SK-N-SH (cell line): ENCODE measurements around the gene ISY1.

Experiments
- CHD2 ChIP-seq: fragments of 150-350 bp; IDR thresholded peaks from 2 replicates; pipeline ENCODE4 v1.6.1; 2018; ENCODE audit warnings: low read length; ENCODE audit not compliant: partially characterized antibody
- CTCF ChIP-seq: fragments of 200-600 bp; sonication (generic); IDR thresholded peaks from 2 replicates; pipeline ENCODE4 v1.6.1; 2017; ENCODE audit warnings: antibody characterized with exemption, mild to moderate bottlenecking, moderate library complexity
- EZH2phosphoT487 ChIP-seq: fragments of 200-600 bp; sonication (generic); IDR thresholded peaks from 2 replicates; pipeline ENCODE4 v1.6.1; 2017; ENCODE audit warnings: low read depth, mixed run types, mild to moderate bottlenecking, antibody characterized with exemption, moderate library complexity, borderline replicate concordance
- MAX ChIP-seq: IDR thresholded peaks from 2 replicates; pipeline ENCODE4 v1.4.0; 2012; ENCODE audit warnings: low read depth
- MXI1 ChIP-seq: IDR thresholded peaks from 2 replicates; pipeline ENCODE4 v1.6.1; 2012; ENCODE audit warnings: mild to moderate bottlenecking, low read depth, low read length, improper control_type of control experiment

- TF ChIP-seq EZH2phosphoT487 (no peak), MXI1 (no peak), MAX (peak; percentile 41; the same call in 1 of the 2 replicates), CHD2 (peak; percentile 46), CTCF (peak; percentile 35)
Measured at GRCh38 chr3:129120254-129121004, 40.4 kb downstream of the ISY1 start.
